Measurements from ENCODE around the gene ZSCAN20. TPM values are rescaled to one million over a fixed set of nuclear protein-coding genes. Genes with fewer than 3 reads are reported as not detected.
A peak's percentile ranks its signal among the peaks of the same experiment; 100 is the strongest.

The ZSCAN20 gene
- total RNA-seq, 2 donors from 2014 or later = 0.65 to 1.8 TPM

GRCh38 chr1:33455539-33456501 lies 16.6 kb upstream of the ZSCAN20 start:
- peaks cover 23% of the 10 kb centered on the region for H3K4me1 Mint-ChIP-seq
- H3K4me3 Mint-ChIP-seq = peak overlapping the region; percentile 70
- no peaks in the 10 kb centered on the region for H3K9me3 ChIP-seq (ENCODE audit: control insufficient read depth, low read length, poor library complexity, severe bottlenecking)
- peaks cover 6% of the 10 kb centered on the region for H3K36me3 Mint-ChIP-seq (ENCODE audit: low read depth)
- DNase-seq (no peak), ATAC-seq (peak; percentile 80)
- peaks cover 58% of the 10 kb centered on the region for H3K27me3 Mint-ChIP-seq
- H3K27ac Mint-ChIP-seq = peak overlapping the region; percentile 81

- peaks cover 60% of the 10 kb centered on the region for H3K27me3 Mint-ChIP-seq
- H3K4me3 Mint-ChIP-seq = no peak overlapping the region
- H3K9me3 ChIP-seq (ENCODE audit: control insufficient read depth, low read length, poor library complexity, severe bottlenecking) = no peaks in the 10 kb centered on the region
- H3K27ac Mint-ChIP-seq = no peak overlapping the region
- DNase-seq = no peak
- peaks cover 6% of the 10 kb centered on the region for H3K36me3 Mint-ChIP-seq (ENCODE audit: low read depth)
- H3K4me1 Mint-ChIP-seq = peaks cover 23% of the 10 kb centered on the region
- ATAC-seq = no peak
Measured at GRCh38 chr1:33456502-33456886, 16.0 kb upstream of the ZSCAN20 start.

- peaks cover 38% of the 10 kb centered on the region for H3K27me3 Mint-ChIP-seq
- no peak for DNase-seq
- no peak for ATAC-seq
- H3K4me3 Mint-ChIP-seq = no peak overlapping the region
- H3K27ac Mint-ChIP-seq = peak overlapping the region; percentile 57
- H3K9me3 ChIP-seq (ENCODE audit: control insufficient read depth, low read length, poor library complexity, severe bottlenecking) = no peaks in the 10 kb centered on the region
- peaks cover 19% of the 10 kb centered on the region for H3K4me1 Mint-ChIP-seq
- H3K36me3 Mint-ChIP-seq (ENCODE audit: low read depth) = peaks cover 6% of the 10 kb centered on the region
Measured at GRCh38 chr1:33459691-33460090, 12.8 kb upstream of the ZSCAN20 start.

DNA sequence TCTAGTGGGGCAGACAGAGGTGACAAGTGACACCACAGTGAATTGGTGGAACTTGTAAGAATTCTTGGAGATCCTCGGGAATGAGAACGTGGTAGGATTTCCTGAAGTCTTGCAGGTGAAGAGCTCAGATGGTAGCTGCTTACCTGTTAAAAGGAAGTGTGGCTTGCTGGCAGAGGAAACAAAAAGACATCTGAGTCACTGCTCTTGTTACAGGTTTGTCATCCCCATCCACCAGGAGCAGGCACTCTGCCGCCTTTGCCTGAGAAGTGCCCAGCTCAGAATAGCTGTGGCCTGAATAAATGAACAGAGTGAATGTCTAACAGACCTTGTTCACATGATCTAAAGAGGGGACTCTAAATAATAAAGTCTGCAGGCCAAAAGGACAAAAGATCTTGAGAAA lies 12.3 kb upstream of the ZSCAN20 start:
- Mint-ChIP-seq H3K36me3 (ENCODE audit: low read depth) (peaks cover 6% of the 10 kb centered on the region), H3K27me3 (peaks cover 39% of the 10 kb centered on the region), H3K4me3 (no peak overlapping the region), H3K4me1 (peaks cover 20% of the 10 kb centered on the region), H3K27ac (peak overlapping the region; percentile 57)
- H3K9me3 ChIP-seq (ENCODE audit: control insufficient read depth, low read length, poor library complexity, severe bottlenecking) = no peaks in the 10 kb centered on the region
- no peak for ATAC-seq
- DNase-seq = no peak

- H3K36me3 Mint-ChIP-seq (ENCODE audit: low read depth) = peaks cover 6% of the 10 kb centered on the region
- ATAC-seq (peak; percentile 49), DNase-seq (no peak)
- H3K4me3 Mint-ChIP-seq = no peak overlapping the region
- peaks cover 43% of the 10 kb centered on the region for H3K27me3 Mint-ChIP-seq
- H3K27ac Mint-ChIP-seq = no peak overlapping the region
- no peaks in the 10 kb centered on the region for H3K9me3 ChIP-seq (ENCODE audit: control insufficient read depth, low read length, poor library complexity, severe bottlenecking)
- peaks cover 17% of the 10 kb centered on the region for H3K4me1 Mint-ChIP-seq
Measured at GRCh38 chr1:33460947-33461629, 11.4 kb upstream of the ZSCAN20 start.

- peaks cover 2% of the 10 kb centered on the region for H3K36me3 Mint-ChIP-seq (ENCODE audit: low read depth)
- ATAC-seq = no peak
- H3K27ac Mint-ChIP-seq = no peak overlapping the region
- peaks cover 17% of the 10 kb centered on the region for H3K4me1 Mint-ChIP-seq
- no peak overlapping the region for H3K4me3 Mint-ChIP-seq
- DNase-seq = no peak
- no peaks in the 10 kb centered on the region for H3K9me3 ChIP-seq (ENCODE audit: control insufficient read depth, low read length, poor library complexity, severe bottlenecking)
- H3K27me3 Mint-ChIP-seq = peaks cover 43% of the 10 kb centered on the region
Measured at GRCh38 chr1:33462405-33463164, 9.9 kb upstream of the ZSCAN20 start.

- H3K36me3 Mint-ChIP-seq (ENCODE audit: low read depth) = peaks cover 2% of the 10 kb centered on the region
- peaks cover 30% of the 10 kb centered on the region for H3K27me3 Mint-ChIP-seq
- ATAC-seq (no peak), DNase-seq (no peak)
- H3K9me3 ChIP-seq (ENCODE audit: control insufficient read depth, low read length, poor library complexity, severe bottlenecking) = no peaks in the 10 kb centered on the region
- no peak overlapping the region for H3K4me3 Mint-ChIP-seq
- H3K4me1 Mint-ChIP-seq = peaks cover 12% of the 10 kb centered on the region
- H3K27ac Mint-ChIP-seq = no peak overlapping the region
Measured at GRCh38 chr1:33464552-33464951, 7.9 kb upstream of the ZSCAN20 start.

DNA sequence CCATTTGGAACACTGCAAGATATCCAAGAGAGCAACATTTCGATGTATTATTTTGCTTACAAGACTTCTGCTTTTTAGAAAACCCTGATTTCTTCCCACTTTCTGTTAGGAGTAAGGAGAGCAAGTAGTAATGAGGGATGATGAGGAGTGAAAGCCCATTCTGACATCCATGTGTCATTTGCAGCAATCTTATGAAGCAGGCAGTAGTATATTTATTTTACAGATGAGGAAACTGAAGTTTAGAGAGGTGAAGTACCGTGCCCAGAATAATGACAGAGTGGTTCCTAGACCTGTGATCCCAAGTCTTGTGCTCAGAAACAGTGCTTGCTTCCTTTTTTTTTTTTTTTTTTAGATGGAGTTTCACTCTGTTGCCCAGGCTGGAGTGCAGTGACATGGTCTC lies 7.1 kb upstream of the ZSCAN20 start:
- peaks cover 5% of the 10 kb centered on the region for H3K4me1 Mint-ChIP-seq
- DNase-seq = no peak
- peaks cover 22% of the 10 kb centered on the region for H3K27me3 Mint-ChIP-seq
- no peak overlapping the region for H3K27ac Mint-ChIP-seq
- H3K4me3 Mint-ChIP-seq = peak overlapping the region; percentile 15
- no peak for ATAC-seq
- no peaks in the 10 kb centered on the region for H3K36me3 Mint-ChIP-seq (ENCODE audit: low read depth)
- no peaks in the 10 kb centered on the region for H3K9me3 ChIP-seq (ENCODE audit: control insufficient read depth, low read length, poor library complexity, severe bottlenecking)

GRCh38 chr1:33466159-33466558 lies 6.3 kb upstream of the ZSCAN20 start:
- no peak for ATAC-seq
- H3K9me3 ChIP-seq (ENCODE audit: control insufficient read depth, low read length, poor library complexity, severe bottlenecking) = no peaks in the 10 kb centered on the region
- peaks cover 20% of the 10 kb centered on the region for H3K27me3 Mint-ChIP-seq
- H3K4me1 Mint-ChIP-seq = peaks cover 9% of the 10 kb centered on the region
- no peak overlapping the region for H3K27ac Mint-ChIP-seq
- no peak overlapping the region for H3K4me3 Mint-ChIP-seq
- H3K36me3 Mint-ChIP-seq (ENCODE audit: low read depth) = no peaks in the 10 kb centered on the region
- no peak for DNase-seq

DNA sequence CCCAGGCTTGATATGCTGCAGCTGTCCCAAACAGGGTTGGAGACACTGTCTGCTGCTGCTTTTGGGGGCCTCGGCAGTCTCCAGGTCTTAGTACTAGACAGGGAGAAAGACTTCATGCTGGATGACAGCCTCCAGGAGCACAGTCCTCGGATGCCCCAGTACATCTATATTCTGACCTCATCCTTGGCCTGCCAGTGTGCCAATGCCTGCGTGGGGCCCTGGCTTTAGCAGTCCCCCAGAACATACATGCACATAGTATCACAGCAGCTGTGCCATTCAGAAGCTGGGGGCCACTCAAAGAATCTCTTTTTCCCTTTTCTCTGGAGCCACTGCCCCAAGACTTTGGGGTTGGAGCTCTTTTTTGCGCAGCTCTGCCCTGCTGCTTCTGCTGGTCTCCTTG lies 4.4 kb upstream of the ZSCAN20 start:
- Mint-ChIP-seq H3K27me3 (peaks cover 14% of the 10 kb centered on the region), H3K4me3 (no peak overlapping the region), H3K4me1 (peaks cover 22% of the 10 kb centered on the region)

DNA sequence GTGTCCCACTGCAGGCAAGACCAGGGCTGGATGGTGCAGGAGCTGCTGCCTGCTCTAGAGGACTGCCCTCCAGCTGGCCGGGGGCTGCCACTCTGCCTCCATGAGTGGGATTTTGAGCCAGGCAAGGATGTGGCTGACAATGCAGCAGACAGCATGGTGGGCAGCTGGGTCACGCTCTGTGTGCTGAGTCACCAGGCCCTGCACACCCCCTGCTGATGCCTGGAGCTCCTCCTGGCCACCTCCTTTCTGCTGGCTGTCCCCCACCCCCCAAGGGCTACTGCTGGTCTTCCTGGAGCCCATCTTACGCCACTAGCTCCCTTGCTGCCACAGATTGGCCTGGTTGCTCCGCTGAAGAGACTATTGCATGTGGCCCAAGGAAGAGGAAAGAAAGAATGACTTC lies 3.9 kb upstream of the ZSCAN20 start:
- Mint-ChIP-seq H3K36me3 (ENCODE audit: low read depth) (no peaks in the 10 kb centered on the region), H3K4me3 (no peak overlapping the region), H3K27ac (no peak overlapping the region), H3K4me1 (peaks cover 27% of the 10 kb centered on the region), H3K27me3 (peaks cover 14% of the 10 kb centered on the region)
- DNase-seq = no peak
- no peaks in the 10 kb centered on the region for H3K9me3 ChIP-seq (ENCODE audit: control insufficient read depth, low read length, poor library complexity, severe bottlenecking)
- no peak for ATAC-seq

More for the DNA sequence above, 4.4 kb upstream of the ZSCAN20 start:
- DNase-seq (no peak), ATAC-seq (no peak)
- H3K36me3 Mint-ChIP-seq (ENCODE audit: low read depth) = no peaks in the 10 kb centered on the region
- no peaks in the 10 kb centered on the region for H3K9me3 ChIP-seq (ENCODE audit: control insufficient read depth, low read length, poor library complexity, severe bottlenecking)
- no peak overlapping the region for H3K27ac Mint-ChIP-seq

GRCh38 chr1:33468967-33469366 lies 3.5 kb upstream of the ZSCAN20 start:
- no peak overlapping the region for H3K27ac Mint-ChIP-seq
- H3K4me3 Mint-ChIP-seq = no peak overlapping the region
- DNase-seq = no peak
- H3K9me3 ChIP-seq (ENCODE audit: control insufficient read depth, low read length, poor library complexity, severe bottlenecking) = no peaks in the 10 kb centered on the region
- peaks cover 29% of the 10 kb centered on the region for H3K4me1 Mint-ChIP-seq
- peaks cover 14% of the 10 kb centered on the region for H3K27me3 Mint-ChIP-seq
- no peaks in the 10 kb centered on the region for H3K36me3 Mint-ChIP-seq (ENCODE audit: low read depth)
- no peak for ATAC-seq

- no peak overlapping the region for H3K4me3 Mint-ChIP-seq
- DNase-seq (no peak), ATAC-seq (no peak)
- H3K9me3 ChIP-seq (ENCODE audit: control insufficient read depth, low read length, poor library complexity, severe bottlenecking) = no peaks in the 10 kb centered on the region
- H3K27me3 Mint-ChIP-seq = peaks cover 14% of the 10 kb centered on the region
- H3K27ac Mint-ChIP-seq = no peak overlapping the region
- peaks cover 29% of the 10 kb centered on the region for H3K4me1 Mint-ChIP-seq
- no peaks in the 10 kb centered on the region for H3K36me3 Mint-ChIP-seq (ENCODE audit: low read depth)
Measured at GRCh38 chr1:33469691-33470090, 2.8 kb upstream of the ZSCAN20 start.

Data from T-helper 17 cell (primary cell).